ENCODE results near the gene CSNK2A3. TPM values are rescaled to one million over a fixed set of nuclear protein-coding genes. Genes with fewer than 3 reads are reported as not detected.

The CSNK2A3 gene
- total and polyA plus RNA-seq, 7 donors: 0.33 to 5.5 (median 1.8) TPM; not detected in 2

DNA sequence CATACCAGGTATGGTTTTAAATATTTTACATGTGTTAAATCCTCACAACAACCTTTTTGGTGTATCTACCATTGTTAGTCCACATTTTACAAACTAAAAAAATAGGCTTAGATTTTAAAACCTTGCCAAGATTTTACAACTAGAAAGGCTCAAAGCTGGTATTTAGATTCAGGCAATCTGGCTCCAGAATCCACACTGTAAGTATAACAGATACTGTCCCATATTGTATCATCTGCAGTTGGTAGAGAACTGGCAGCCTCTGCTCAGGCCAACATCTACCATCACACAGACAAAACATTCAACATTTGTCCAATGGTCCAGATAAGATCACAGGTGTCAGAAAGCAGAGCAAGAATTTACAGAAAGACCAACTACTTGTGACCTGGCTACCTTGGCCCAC lies 30.9 kb downstream of the CSNK2A3 start:
- intact Hi-C loops (cut with DNase I): no loop called here
- Histone ChIP-seq H3K4me1 (no peaks in the 10 kb centered on the region), H3K27me3 (no peaks in the 10 kb centered on the region), H3K4me3 (no peak overlapping the region), H3K27ac (no peak overlapping the region), H3K36me3 (peaks cover 5 to 45% (median 7%) of the 10 kb centered on the region in 4 donors), H3K9me3 (no peaks in the 10 kb centered on the region)
- DNase-seq: no peak
- TF ChIP-seq POLR2AphosphoS5 (IDR thresholded peaks at IDR 0.05): no peak
- TF ChIP-seq POLR2A (IDR thresholded peaks at IDR 0.05): no peak
- no peak for TF ChIP-seq EP300 (IDR thresholded peaks at IDR 0.05)
- TF ChIP-seq, protein P1, sequence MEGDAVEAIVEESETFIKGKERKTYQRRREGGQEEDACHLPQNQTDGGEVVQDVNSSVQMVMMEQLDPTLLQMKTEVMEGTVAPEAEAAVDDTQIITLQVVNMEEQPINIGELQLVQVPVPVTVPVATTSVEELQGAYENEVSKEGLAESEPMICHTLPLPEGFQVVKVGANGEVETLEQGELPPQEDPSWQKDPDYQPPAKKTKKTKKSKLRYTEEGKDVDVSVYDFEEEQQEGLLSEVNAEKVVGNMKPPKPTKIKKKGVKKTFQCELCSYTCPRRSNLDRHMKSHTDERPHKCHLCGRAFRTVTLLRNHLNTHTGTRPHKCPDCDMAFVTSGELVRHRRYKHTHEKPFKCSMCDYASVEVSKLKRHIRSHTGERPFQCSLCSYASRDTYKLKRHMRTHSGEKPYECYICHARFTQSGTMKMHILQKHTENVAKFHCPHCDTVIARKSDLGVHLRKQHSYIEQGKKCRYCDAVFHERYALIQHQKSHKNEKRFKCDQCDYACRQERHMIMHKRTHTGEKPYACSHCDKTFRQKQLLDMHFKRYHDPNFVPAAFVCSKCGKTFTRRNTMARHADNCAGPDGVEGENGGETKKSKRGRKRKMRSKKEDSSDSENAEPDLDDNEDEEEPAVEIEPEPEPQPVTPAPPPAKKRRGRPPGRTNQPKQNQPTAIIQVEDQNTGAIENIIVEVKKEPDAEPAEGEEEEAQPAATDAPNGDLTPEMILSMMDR (IDR thresholded peaks at IDR 0.05): no peak

GRCh38 chr11:11320825-11321224 lies 32.2 kb downstream of the CSNK2A3 start:
- WGBS, 2 donors: 74 to 78% methylated on average over 2 of the region's 2 CpGs
- TF ChIP-seq POLR2AphosphoS5 (IDR thresholded peaks at IDR 0.05) (no peak), EP300 (IDR thresholded peaks at IDR 0.05) (no peak), POLR2A (IDR thresholded peaks at IDR 0.05) (no peak)
- TF ChIP-seq, protein P1 (IDR thresholded peaks at IDR 0.05): peak in 1 of 4 experiments; percentile 5
- Histone ChIP-seq H3K9me3 (no peaks in the 10 kb centered on the region), H3K27me3 (no peaks in the 10 kb centered on the region), H3K27ac (no peak overlapping the region), H3K4me1 (no peaks in the 10 kb centered on the region), H3K36me3 (peaks cover 0 to 34% (median 0%) of the 10 kb centered on the region in 4 donors), H3K4me3 (no peak overlapping the region)
- intact Hi-C loops (cut with DNase I): no loop called here
- no peak for DNase-seq

GRCh38 chr11:11318961-11319360 lies 34.1 kb downstream of the CSNK2A3 start:
- DNase-seq: no peak
- peaks cover 0 to 19% (median 0%) of the 10 kb centered on the region in 4 donors for H3K36me3 ChIP-seq
- H3K4me1 ChIP-seq: peaks cover 0 to 12% (median 8%) of the 10 kb centered on the region in 4 donors
- TF ChIP-seq EP300 (IDR thresholded peaks at IDR 0.05) (no peak), POLR2A (IDR thresholded peaks at IDR 0.05) (no peak), POLR2AphosphoS5 (IDR thresholded peaks at IDR 0.05) (no peak)
- TF ChIP-seq, protein P1 (IDR thresholded peaks at IDR 0.05): no peak
- H3K27me3 ChIP-seq: no peaks in the 10 kb centered on the region
- H3K9me3 ChIP-seq: no peaks in the 10 kb centered on the region
- 55 to 84% methylated on average over 4 of the region's 4 CpGs for WGBS, 2 donors
- intact Hi-C loops (cut with DNase I): no loop called here
- no peak overlapping the region for H3K27ac ChIP-seq
- no peak overlapping the region for H3K4me3 ChIP-seq

DNA sequence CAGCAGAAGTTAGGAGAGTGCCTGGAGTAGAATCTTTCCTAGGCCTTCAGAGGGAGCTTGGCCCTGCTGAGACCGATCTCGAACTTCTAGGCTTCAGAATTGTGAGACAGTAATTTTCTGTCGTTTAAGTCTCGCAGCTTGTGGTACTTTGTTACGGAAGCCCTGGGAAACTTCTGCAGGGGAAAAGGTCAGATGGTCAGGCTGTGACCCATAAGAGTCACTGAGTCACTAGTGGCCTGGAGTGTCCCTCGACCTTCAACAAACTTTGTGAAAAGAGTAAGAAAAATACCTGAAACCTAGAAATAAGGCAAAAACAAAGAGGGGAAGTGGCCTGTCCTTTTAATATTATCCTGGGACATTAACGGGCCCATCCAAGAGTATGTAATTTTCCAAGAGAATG lies 34.6 kb downstream of the CSNK2A3 start:
- no peak overlapping the region for H3K4me3 ChIP-seq
- H3K4me1 ChIP-seq: peaks cover 0 to 17% (median 13%) of the 10 kb centered on the region in 4 donors
- DNase-seq: no peak
- intact Hi-C loops (cut with DNase I): no loop called here
- H3K9me3 ChIP-seq: no peaks in the 10 kb centered on the region
- no peak overlapping the region for H3K27ac ChIP-seq
- WGBS, 2 donors: 93 to 94% methylated on average over 7 of the region's 7 CpGs
- TF ChIP-seq, protein P1 (IDR thresholded peaks at IDR 0.05): no peak
- TF ChIP-seq EP300 (IDR thresholded peaks at IDR 0.05) (no peak), POLR2AphosphoS5 (IDR thresholded peaks at IDR 0.05) (no peak), POLR2A (IDR thresholded peaks at IDR 0.05) (no peak)
- H3K27me3 ChIP-seq: no peaks in the 10 kb centered on the region
- peaks cover 0 to 16% (median 0%) of the 10 kb centered on the region in 4 donors for H3K36me3 ChIP-seq

DNA sequence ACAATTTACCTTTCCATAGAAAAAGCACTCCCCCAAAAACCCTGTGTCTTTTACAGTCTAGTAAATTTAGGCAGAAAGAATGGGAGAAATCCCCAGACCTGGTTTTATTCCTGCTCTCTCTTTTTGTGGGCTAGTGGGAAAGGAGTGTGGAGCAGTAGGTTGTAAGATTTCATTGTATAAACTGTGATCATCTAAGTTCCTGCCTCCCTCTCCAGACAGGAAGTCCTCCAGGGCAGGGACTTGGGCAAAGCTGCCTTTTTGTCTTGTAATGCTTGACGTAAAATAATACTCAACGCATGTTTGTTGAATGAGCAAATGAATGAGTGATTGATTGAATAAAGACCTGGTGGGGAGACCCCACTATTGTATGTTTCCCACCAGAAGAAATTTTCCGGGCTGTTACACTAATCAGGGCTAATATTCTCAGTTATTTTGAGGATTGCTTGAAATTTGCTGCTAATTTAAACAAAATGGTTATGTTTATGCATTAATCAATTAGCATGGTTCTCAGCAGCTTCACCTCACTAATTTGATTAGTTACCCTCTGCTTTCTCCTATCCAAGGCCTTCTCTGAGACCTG lies 36.3 kb downstream of the CSNK2A3 start:
- 93 to 95% methylated on average over 3 of the region's 3 CpGs for WGBS, 2 donors
- Histone ChIP-seq H3K27me3 (no peaks in the 10 kb centered on the region), H3K9me3 (no peaks in the 10 kb centered on the region), H3K4me1 (peaks cover 0 to 23% (median 15%) of the 10 kb centered on the region in 4 donors), H3K36me3 (peaks cover 0 to 14% (median 0%) of the 10 kb centered on the region in 4 donors), H3K4me3 (no peak overlapping the region), H3K27ac (no peak overlapping the region)
- intact Hi-C loops (cut with DNase I): no loop called here
- no peak for DNase-seq
- TF ChIP-seq EP300 (IDR thresholded peaks at IDR 0.05) (no peak), POLR2A (IDR thresholded peaks at IDR 0.05) (no peak), POLR2AphosphoS5 (IDR thresholded peaks at IDR 0.05) (no peak)

Data from sigmoid colon (tissue), 7 donors.